Neural cell (in vitro differentiated cells): ENCODE data around the gene LARGE1. TPM values are rescaled to one million over a fixed set of nuclear protein-coding genes. Genes with fewer than 3 reads are reported as not detected.

Experiments used
- H2AFZ ChIP-seq: fragments of 200-600, 300-800 bp; sonication (generic), shearing (Covaris generic); 2 replicates; pipeline ENCODE4 v1.6.0; 2014; ENCODE audit warnings: low read depth, mild to moderate bottlenecking, antibody characterized with exemption, low read length, moderate library complexity
- H3F3A ChIP-seq: fragments of 200-600 bp; shearing (Covaris generic); 2 replicates; pipeline ENCODE4 v1.6.1; 2016; ENCODE audit warnings: mild to moderate bottlenecking, moderate library complexity, mixed read lengths, antibody characterized with exemption, low read length; ENCODE audit not compliant: insufficient read depth, poor library complexity, severe bottlenecking
- H3K27ac ChIP-seq: fragments of 200-600, 300-800 bp; sonication (generic), shearing (Covaris generic); 2 replicates; pipeline ENCODE4 v1.5.1; 2014; ENCODE audit warnings: mild to moderate bottlenecking, low read length, moderate library complexity
- H3K27me3 ChIP-seq: fragments of 300-800, 200-600 bp; sonication (generic), shearing (Covaris generic); 2 replicates; pipeline ENCODE4 v1.6.0; 2014; ENCODE audit warnings: mild to moderate bottlenecking, low read depth, low read length, moderate library complexity; ENCODE audit not compliant: insufficient read depth
- H3K36me3 ChIP-seq: fragments of 300-800, 200-600 bp; sonication (generic), shearing (Covaris generic); 2 replicates; pipeline ENCODE4 v1.5.1; 2014; ENCODE audit warnings: mild to moderate bottlenecking, antibody characterized with exemption, low read length, moderate library complexity; ENCODE audit not compliant: insufficient read depth
- H3K4me2 ChIP-seq: fragments of 300-800, 200-600 bp; sonication (generic), shearing (Covaris generic); 2 replicates; pipeline ENCODE4 v1.6.0; 2014; ENCODE audit warnings: mild to moderate bottlenecking, low read length
- H3K4me3 ChIP-seq: fragments of 300-800, 200-600 bp; sonication (generic), shearing (Covaris generic); 2 replicates; pipeline ENCODE4 v1.5.1; 2014; ENCODE audit warnings: mild to moderate bottlenecking, low read length, moderate library complexity
- H3K79me2 ChIP-seq: fragments of 200-600 bp; shearing (Covaris generic); replicated peaks from 2 replicates; pipeline ENCODE4 v1.6.0; 2014; ENCODE audit warnings: mild to moderate bottlenecking, low read length, moderate library complexity; ENCODE audit not compliant: insufficient read depth
- H3K9ac ChIP-seq: fragments of 300-800, 200-600 bp; sonication (generic), shearing (Covaris generic); 2 replicates; pipeline ENCODE4 v1.6.1; 2016; ENCODE audit warnings: mild to moderate bottlenecking, low read length, mixed read lengths
- H3K9me2 ChIP-seq: fragments of 200-600 bp; shearing (Covaris generic); 2 replicates; pipeline ENCODE4 v1.6.1; 2016; ENCODE audit warnings: mild to moderate bottlenecking, low read length, mixed read lengths; ENCODE audit not compliant: insufficient read depth
- H3K9me3 ChIP-seq: fragments of 200-600, 300-800 bp; sonication (generic), shearing (Covaris generic); 2 replicates; pipeline ENCODE4 v1.6.1; 2016; ENCODE audit warnings: mild to moderate bottlenecking, mixed run types, low read length, moderate library complexity, mixed read lengths
- H4K20me1 ChIP-seq: fragments of 200-600 bp; shearing (Covaris generic); 2 replicates; pipeline ENCODE4 v1.6.1; 2016; ENCODE audit warnings: mild to moderate bottlenecking, mixed run types; ENCODE audit not compliant: insufficient read depth
- CTCF ChIP-seq: fragments of 450-650 bp; IDR thresholded peaks from 2 replicates; pipeline ENCODE4 v1.5.1; 2014; ENCODE audit warnings: antibody characterized with exemption, mild to moderate bottlenecking, moderate library complexity; ENCODE audit not compliant: poor library complexity, severe bottlenecking
- EP300 ChIP-seq: fragments of 450-650 bp; conservative IDR thresholded peaks from 2 replicates; pipeline ENCODE4 v1.6.1; 2014; ENCODE audit warnings: antibody characterized with exemption, mild to moderate bottlenecking, moderate library complexity; ENCODE audit not compliant: poor library complexity, severe bottlenecking
- EZH2 ChIP-seq: fragments of 200-600, 300-800 bp; shearing (Covaris generic), sonication (generic); IDR thresholded peaks from 2 replicates; pipeline ENCODE4 v1.6.1; 2014; ENCODE audit warnings: antibody characterized with exemption, low read length, borderline replicate concordance, mild to moderate bottlenecking; ENCODE audit not compliant: insufficient read depth, poor library complexity, severe bottlenecking
- MXI1 ChIP-seq: fragments of 450-650 bp; conservative IDR thresholded peaks from 2 replicates; pipeline ENCODE4 v1.6.1; 2014; ENCODE audit warnings: antibody characterized with exemption, mild to moderate bottlenecking; ENCODE audit not compliant: poor library complexity, severe bottlenecking
- POLR2AphosphoS5 ChIP-seq: IDR thresholded peaks from 2 replicates; pipeline ENCODE4 v1.6.1; 2012
- RAD21 ChIP-seq: fragments of 450-650 bp; conservative IDR thresholded peaks from 2 replicates; pipeline ENCODE4 v1.6.1; 2014; ENCODE audit warnings: antibody characterized with exemption, mild to moderate bottlenecking, moderate library complexity
- SMC3 ChIP-seq: fragments of 450-650 bp; conservative IDR thresholded peaks from 2 replicates; pipeline ENCODE4 v1.6.1; 2014; ENCODE audit warnings: antibody characterized with exemption, mild to moderate bottlenecking, moderate library complexity; ENCODE audit not compliant: poor library complexity
- TAF1 ChIP-seq: IDR thresholded peaks from 2 replicates; pipeline ENCODE4 v1.6.1; 2012; ENCODE audit warnings: low read depth
- polyA plus RNA-seq: library from polyadenylated mRNA; depleted of rRNA; stranded (reverse); fragments of >200 nt; gene quantifications from 2 replicates; pipeline ENCODE4 v1.2.3, GENCODE V29; 2014
- TF ChIP-seq, protein P1 (sequence below): IDR thresholded peaks from 2 replicates; pipeline ENCODE4 v1.6.1; 2012; ENCODE audit warnings: borderline replicate concordance

The LARGE1 gene
- polyA plus RNA-seq, 1 donor from 2014 or later = 27.5 TPM

- H3K4me2 ChIP-seq = no peak overlapping the region
- H3K27ac ChIP-seq = no peak overlapping the region
- no peaks in the 10 kb centered on the region for H3K36me3 ChIP-seq
- no peaks in the 10 kb centered on the region for H3K27me3 ChIP-seq
- H3K9me2 ChIP-seq = no peaks in the 10 kb centered on the region
- no peak overlapping the region for H2AFZ ChIP-seq
- no peak overlapping the region for H3K4me3 ChIP-seq
- no peaks in the 10 kb centered on the region for H3K9me3 ChIP-seq
- H3K9ac ChIP-seq = no peak overlapping the region
- TF ChIP-seq RAD21 = no peak
- TF ChIP-seq, protein P1, sequence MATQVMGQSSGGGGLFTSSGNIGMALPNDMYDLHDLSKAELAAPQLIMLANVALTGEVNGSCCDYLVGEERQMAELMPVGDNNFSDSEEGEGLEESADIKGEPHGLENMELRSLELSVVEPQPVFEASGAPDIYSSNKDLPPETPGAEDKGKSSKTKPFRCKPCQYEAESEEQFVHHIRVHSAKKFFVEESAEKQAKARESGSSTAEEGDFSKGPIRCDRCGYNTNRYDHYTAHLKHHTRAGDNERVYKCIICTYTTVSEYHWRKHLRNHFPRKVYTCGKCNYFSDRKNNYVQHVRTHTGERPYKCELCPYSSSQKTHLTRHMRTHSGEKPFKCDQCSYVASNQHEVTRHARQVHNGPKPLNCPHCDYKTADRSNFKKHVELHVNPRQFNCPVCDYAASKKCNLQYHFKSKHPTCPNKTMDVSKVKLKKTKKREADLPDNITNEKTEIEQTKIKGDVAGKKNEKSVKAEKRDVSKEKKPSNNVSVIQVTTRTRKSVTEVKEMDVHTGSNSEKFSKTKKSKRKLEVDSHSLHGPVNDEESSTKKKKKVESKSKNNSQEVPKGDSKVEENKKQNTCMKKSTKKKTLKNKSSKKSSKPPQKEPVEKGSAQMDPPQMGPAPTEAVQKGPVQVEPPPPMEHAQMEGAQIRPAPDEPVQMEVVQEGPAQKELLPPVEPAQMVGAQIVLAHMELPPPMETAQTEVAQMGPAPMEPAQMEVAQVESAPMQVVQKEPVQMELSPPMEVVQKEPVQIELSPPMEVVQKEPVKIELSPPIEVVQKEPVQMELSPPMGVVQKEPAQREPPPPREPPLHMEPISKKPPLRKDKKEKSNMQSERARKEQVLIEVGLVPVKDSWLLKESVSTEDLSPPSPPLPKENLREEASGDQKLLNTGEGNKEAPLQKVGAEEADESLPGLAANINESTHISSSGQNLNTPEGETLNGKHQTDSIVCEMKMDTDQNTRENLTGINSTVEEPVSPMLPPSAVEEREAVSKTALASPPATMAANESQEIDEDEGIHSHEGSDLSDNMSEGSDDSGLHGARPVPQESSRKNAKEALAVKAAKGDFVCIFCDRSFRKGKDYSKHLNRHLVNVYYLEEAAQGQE = no peak
- TF ChIP-seq TAF1 = no peak
- TF ChIP-seq SMC3 = no peak
- TF ChIP-seq EZH2 = no peak
- TF ChIP-seq CTCF = no peak
- no peaks in the 10 kb centered on the region for H4K20me1 ChIP-seq
- no peaks in the 10 kb centered on the region for H3K79me2 ChIP-seq
- no peaks in the 10 kb centered on the region for H3F3A ChIP-seq
Measured at GRCh38 chr22:33328789-33329296, 591.4 kb downstream of the LARGE1 start.

GRCh38 chr22:33327348-33327860, 592.9 kb downstream of the LARGE1 start:
- H3K27me3 ChIP-seq = no peaks in the 10 kb centered on the region
- peaks cover 3% of the 10 kb centered on the region for H3K36me3 ChIP-seq
- TF ChIP-seq MXI1 = no peak
- no peak for TF ChIP-seq CTCF
- no peak for TF ChIP-seq EP300
- no peak for TF ChIP-seq POLR2AphosphoS5
- TF ChIP-seq EZH2 = no peak
- TF ChIP-seq, protein P1 = no peak
- no peak for TF ChIP-seq TAF1
- no peak for TF ChIP-seq RAD21
- no peak for TF ChIP-seq SMC3
- H4K20me1 ChIP-seq = no peaks in the 10 kb centered on the region
- H2AFZ ChIP-seq = no peak overlapping the region
- H3K9ac ChIP-seq = no peak overlapping the region
- H3K27ac ChIP-seq = no peak overlapping the region
- no peaks in the 10 kb centered on the region for H3F3A ChIP-seq
- no peaks in the 10 kb centered on the region for H3K79me2 ChIP-seq
- no peaks in the 10 kb centered on the region for H3K9me3 ChIP-seq
- H3K9me2 ChIP-seq = no peaks in the 10 kb centered on the region
- H3K4me3 ChIP-seq = no peak overlapping the region
- H3K4me2 ChIP-seq = no peak overlapping the region
